SHP77 (cell line): ENCODE results near the gene PPDPF.

Experiments
- DNase-seq, 2 experiments: peaks; one replicate each; lab custom pipeline; 2025; lab: John Stamatoyannopoulos, UW

Gene PPDPF

DNA sequence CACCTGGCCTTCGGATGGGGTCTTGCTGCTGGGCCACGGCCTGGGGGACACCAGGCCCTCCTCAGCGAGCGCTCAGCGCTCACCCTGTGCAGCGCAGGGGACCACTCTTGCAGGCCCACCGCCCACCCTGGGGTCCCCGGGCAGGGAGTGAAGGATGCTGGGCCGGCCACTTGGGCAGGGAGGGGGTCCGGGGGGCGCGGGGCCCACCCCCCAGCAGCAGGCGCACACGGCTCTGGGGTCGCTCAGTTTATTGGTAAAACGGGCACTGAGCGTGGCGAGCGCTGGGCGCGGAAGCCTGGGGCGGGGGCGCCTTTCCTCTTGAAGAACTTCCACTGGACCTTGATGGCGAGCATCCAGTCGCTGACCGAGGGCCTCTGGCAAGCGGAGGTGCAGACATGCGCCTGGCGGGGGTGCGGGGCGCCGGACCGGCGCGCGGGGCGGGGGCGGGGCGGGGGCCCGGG, 32.8 kb upstream of the PPDPF start:
- DNase-seq, result no peak

- DNase-seq, result no peak
These were observed 32.0 kb upstream of the PPDPF start for GRCh38 chr20:63488315-63489251.

DNA sequence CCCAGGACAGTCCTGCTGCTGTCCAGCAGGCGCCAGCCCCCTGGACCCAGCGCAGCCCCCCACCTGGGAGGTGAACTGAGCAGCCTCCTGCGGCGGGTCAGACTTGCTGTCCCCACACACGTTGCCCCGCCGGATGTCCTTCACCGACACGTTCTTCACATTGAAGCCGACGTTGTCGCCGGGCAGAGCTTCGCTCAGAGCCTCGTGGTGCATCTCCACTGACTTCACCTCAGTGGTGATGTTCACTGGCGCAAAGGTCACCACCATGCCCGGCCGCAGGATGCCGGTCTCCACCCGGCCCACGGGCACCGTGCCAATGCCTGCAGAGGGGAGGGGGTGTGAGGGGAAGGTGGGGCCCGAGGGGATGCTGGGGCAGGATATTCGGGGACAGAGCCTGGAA, 30.1 kb upstream of the PPDPF start:
- DNase-seq, result no peak

GRCh38 chr20:63491078-63491477, 29.5 kb upstream of the PPDPF start:
- no peak for DNase-seq

DNA sequence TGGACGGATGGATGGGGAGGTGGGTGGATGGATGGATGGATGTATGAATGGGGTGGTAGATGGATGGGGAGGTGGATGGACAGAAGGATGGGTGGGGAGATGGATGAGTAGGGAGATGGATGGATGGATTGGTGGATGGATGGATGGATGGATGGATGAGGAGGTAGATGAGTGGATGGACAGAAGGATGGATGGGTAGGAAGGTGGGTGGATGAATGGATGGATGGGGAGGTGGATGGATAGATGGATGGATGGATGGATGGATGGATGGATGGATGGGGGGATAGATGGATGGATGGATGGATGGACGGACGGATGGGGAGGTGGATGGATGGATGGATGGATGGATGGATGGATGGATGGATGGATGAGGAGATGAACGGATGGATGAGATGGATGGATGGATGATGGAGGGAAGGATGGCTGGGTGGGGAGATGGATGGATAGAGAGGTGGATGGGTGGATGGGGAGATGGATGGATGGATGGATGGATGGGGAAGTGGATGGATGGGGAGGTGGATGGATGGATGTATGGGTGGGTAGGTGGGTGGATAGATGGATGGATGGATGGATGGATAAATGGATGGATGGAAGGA, 28.8 kb upstream of the PPDPF start:
- no peak for DNase-seq

DNA sequence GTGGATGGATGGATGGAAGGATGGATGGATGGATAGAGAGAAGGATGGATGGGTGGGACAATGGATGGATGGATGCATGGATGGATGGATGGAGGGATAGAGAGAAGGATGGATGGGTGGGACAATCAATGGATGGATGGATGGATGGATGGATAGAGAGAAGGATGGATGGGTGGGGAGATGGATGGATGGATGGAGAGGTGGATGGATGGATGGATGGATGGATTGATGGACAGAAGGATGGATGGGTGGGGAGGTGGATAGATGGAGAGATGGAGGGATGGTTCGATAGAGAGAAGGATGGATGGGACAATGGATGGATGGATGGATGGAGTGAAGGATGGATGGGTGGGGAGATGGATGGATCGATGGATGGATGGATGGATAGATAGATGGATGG, 28.0 kb upstream of the PPDPF start:
- DNase-seq, result no peak

GRCh38 chr20:63492982-63493381, 27.6 kb upstream of the PPDPF start:
- no peak for DNase-seq

DNA sequence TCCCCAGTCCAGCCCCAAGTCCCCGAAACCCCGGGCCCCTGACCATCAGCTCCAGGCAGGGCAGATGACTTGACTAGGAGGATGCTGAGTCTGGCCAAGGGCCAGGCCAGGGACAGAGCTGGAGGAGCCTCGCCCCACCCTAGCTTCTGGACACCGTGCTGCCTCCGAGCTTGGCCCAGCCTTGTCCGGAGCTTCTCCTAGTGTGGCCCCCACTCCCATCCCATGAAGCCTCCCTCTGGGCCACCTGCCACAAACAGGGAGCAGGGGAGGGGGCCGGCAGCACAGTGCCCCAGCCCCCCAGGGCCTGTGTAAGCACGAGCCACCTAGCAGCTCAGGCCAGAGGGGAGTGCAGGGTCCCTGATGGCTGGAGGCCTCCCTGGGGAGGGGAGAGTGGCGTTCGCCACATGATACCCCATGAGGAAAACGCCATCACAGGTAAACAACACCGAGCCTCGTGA, 27.0 kb upstream of the PPDPF start:
- no peak for DNase-seq

GRCh38 chr20:63494084-63494419, 26.5 kb upstream of the PPDPF start:
- no peak for DNase-seq

DNA sequence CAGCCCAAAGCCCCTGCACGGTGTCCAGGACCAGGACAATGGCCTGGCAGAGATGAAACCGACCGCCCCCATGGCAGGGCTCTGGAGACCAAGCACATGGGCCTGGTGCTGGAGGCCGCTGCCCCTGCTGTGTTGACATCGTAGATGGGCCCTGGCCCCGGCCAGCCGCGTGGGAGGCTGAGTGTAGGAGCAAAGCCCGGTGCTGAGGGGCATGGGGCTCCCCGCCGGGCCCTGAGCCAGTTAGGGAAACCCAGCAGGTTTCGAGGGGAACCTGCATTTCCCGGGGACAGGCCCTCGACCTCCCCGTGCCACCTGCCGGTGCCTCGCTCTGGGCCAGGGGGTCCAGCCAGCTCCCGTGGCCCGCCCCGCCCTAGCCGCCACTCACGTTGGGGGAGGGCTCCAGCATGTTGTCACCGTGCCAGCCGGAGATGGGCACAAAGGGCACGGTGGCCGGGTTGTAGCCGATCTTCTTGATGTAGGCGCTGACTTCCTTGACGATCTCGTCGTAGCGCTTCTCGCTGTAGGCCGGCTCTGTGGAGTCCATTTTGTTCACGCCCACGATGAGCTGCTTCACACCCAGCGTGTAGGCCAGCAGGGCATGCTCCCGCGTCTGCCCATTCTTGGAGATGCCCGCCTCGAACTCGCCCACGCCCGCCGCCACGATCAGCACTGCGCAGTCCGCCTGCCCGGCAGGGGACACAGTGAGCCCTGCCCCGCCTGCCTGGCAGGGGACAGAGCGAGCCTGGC, 26.0 kb upstream of the PPDPF start:
- no peak for DNase-seq

- DNase-seq, result no peak
These were observed 25.3 kb upstream of the PPDPF start for GRCh38 chr20:63495167-63495720.

DNA sequence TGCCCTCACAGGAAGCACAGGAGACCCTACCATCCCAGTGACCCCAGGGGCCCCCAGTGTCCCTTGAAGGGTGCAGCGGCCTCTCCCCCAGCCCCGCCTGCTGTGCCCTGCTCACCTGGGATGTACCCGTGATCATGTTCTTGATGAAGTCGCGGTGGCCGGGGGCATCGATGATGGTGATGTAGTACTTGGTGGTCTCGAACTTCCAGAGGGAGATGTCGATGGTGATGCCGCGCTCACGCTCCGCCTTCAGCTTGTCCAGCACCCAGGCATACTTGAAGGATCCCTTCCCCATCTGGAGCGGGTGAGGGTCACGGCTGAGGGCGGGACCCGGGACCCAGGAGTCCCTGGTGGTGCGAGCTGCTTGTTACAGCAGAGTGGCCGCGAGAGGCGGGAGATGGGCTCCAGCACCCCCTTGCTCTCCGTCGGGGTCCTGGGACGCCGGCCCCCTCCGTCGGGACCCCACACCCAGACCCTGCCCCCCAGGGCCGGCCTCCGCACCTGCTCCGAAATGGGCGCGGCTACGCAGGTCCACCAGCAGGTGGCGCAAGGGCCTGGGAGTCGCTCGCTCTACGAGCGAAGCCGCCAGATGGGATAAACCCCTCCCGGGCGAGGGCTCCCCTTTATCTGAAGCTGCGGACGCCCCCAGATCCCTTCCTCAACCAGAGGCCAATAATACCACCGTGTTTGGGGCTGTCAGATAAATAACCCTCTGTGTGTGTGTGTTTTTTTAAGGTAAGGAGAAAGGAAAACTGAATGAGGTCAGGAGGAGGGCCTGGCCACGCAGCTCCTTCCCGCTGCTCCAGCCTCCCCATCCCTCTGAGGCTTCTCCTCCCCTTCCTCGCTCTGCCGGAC, 24.6 kb upstream of the PPDPF start:
- peak; percentile 71 to 82 for DNase-seq

DNA sequence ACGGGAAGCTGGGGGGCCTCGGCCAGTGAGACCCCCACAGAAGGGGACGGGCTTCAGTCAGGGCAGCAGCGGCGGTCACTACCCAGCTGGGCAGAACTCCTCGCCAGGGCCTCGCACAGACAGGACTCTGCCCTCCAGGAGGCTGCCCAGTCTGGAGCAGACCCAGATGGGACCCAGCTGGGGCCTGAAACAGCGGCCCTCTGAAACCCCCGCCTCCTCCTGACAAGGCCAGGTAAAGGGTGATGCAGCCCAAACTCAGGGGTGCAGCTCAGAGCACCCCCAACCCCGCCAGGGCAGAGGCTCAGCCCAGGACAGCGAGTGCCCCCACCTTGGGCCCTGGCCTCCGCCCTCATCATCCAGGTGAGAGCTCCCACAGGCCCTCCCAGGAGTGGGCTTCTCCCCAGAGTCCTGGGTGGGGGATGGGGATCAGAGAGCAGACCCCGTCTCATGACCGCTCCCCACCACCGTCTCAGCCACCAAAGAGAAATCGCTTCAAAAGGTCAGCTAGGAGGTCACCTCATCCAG, 23.9 kb upstream of the PPDPF start:
- no peak for DNase-seq

DNA sequence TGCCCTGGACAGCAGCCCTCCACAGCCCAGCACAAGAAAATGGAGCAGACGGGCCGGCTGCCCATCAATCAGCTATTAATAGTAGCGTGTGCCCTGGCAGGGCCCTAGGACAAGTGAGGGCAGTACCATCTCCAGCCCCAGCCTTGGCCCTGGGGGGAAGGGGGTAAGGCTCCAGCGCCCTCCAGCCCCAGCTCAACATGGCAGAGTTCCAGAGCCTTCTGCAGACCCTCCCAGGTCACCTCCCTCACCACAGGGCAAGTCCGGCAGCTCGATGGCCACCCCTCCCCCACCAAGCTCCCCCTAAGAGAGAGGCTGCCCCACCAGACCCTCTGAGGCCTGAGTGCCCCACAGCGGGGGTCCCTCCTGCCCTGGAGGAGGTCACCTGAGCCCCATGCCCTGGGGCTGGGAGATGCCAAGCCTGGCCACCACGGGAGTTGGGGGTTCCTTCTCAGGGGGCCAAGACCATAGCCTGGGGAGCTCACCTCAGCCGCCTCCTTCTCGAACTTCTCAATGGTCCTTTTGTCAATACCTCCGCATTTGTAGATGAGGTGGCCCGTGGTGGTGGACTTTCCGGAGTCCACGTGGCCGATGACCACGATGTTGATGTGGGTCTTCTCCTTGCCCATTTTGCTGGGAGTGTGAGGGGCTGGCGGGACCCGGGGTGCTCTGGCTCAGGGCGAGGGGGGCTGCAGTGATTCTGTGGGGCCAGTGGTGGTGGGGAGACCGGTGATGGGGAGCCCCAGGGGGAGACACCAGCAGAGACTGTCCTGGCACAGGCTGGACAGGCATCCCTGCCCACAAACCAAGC, 23.2 kb upstream of the PPDPF start:
- DNase-seq, result no peak

- DNase-seq, result peak in 1 of 2 experiments; percentile 37
These were observed 22.3 kb upstream of the PPDPF start for GRCh38 chr20:63497946-63498935.

DNA sequence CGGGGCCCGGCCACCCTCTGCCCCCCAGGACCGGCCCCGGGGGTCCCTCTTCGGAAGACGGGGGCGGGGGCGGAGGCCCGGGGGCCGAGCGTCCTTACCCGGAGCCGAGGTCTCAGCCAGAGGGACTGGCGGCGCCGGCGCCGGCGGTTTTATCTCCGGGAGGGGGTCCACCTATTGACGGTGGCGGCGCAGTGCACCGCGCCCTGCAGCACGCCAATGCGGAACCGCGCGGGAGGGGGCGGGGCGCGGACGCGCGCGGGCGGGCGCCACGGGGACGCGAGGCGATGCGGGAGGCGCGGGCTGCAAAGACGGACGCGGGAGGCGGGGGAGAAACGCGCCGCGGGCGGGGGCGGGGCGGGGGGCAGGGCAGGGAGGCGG, 21.6 kb upstream of the PPDPF start, which contains the start of gene EEF1A2:
TSS of gene EEF1A2 (minus strand) at position 124 of the 378 bp plus-strand sequence. CDS start 1,320 bp downstream, outside the sequence.
- no peak for DNase-seq

DNA sequence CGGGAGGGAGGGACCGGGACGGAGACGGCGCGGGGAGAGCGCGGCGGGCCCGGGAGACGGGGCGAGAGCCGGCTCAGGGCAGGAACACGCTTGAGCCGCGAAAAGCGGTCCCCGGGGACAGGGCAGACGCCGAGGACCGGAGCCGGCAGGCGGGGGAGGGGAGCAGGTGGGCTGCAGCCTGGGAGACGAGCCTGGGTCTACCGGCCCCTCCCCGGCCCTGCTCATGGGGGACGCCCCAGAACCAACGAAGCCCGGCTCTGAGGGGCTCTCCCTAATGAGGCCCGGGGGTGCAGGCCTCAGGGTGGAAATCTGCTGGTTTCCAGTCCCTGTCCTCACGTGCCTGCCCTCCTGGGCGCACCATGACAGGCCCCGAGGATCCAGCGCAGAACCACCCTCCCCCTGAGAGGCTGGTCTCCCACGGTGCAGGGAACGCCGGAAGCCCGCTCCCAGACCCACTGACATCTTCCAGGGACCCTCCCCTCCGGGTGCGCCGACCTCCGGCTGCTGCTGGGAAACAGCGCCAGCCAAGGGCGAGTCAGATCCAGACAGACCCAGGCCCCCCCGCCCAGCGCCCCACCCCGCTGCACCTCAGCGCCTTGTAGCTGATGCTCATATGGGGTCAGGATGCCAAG, 21.1 kb upstream of the PPDPF start:
- DNase-seq, result no peak

GRCh38 chr20:63500151-63500901, 20.2 kb upstream of the PPDPF start:
- no peak for DNase-seq
